Caco-2 (cell line): ENCODE data around the gene COL5A1. TPM values are rescaled to one million over a fixed set of nuclear protein-coding genes. Genes with fewer than 3 reads are reported as not detected.

Experiments
- BruUV-seq: library from RNA; stranded (reverse); fragments of 400-500 nt; replicated peaks from 2 replicates; lab custom pipeline; 2021; lab: Mats Ljungman, UMichigan
- CTCF ChIA-PET: fragments of 300-600 bp; sonication (Branson Sonifier 250); formaldehyde crosslinking; loops from one replicate; lab custom pipeline; 2022; ENCODE audit warnings: antibody characterized with exemption; lab: Charles Lee
- POLR2A ChIA-PET: fragments of 300-600 bp; sonication (Branson Sonifier 250); formaldehyde crosslinking; loops from one replicate; lab custom pipeline; 2022; ENCODE audit warnings: antibody characterized with exemption; lab: Charles Lee
- DNase-seq, 2 experiments: peaks; one replicate each; pipeline versions ENCODE4 v3.0.0 to v3.0.0-alpha.2; 2020 to 2022
- H3K27me3 ChIP-seq: replicated peaks from 2 replicates; pipeline ENCODE4 v1.6.0; 2011; ENCODE audit warnings: low read length; ENCODE audit not compliant: control insufficient read depth, insufficient read depth
- H3K36me3 ChIP-seq: 2 replicates; pipeline ENCODE4 v1.5.1; 2011; ENCODE audit warnings: low read length; ENCODE audit not compliant: control insufficient read depth, insufficient read depth
- H3K4me1 ChIP-seq: fragments of 250-450 bp; sonication (Bioruptor Pico); 2 replicates; pipeline ENCODE4 v1.5.1; 2020; ENCODE audit warnings: mild to moderate bottlenecking
- H3K4me3 ChIP-seq: 2 replicates; pipeline ENCODE4 v1.5.1; 2011; ENCODE audit warnings: low read depth, mild to moderate bottlenecking, control low read depth, low read length
- H3K9me3 ChIP-seq: fragments of 250-450 bp; sonication (Bioruptor Pico); 2 replicates; pipeline ENCODE4 v1.5.1; 2020; ENCODE audit warnings: mild to moderate bottlenecking, moderate library complexity
- H3K27ac Mint-ChIP-seq: one replicate; pipeline ENCODE4 v1.8.0; 2022; ENCODE audit warnings: mixed read lengths; ENCODE audit not compliant: unreplicated experiment
- H3K27me3 Mint-ChIP-seq: one replicate; pipeline ENCODE4 v1.8.0; 2022; ENCODE audit warnings: mixed read lengths; ENCODE audit not compliant: insufficient read depth, unreplicated experiment
- H3K36me3 Mint-ChIP-seq: one replicate; pipeline ENCODE4 v1.8.0; 2022; ENCODE audit warnings: mild to moderate bottlenecking, mixed read lengths; ENCODE audit not compliant: insufficient read depth, unreplicated experiment
- H3K4me1 Mint-ChIP-seq: one replicate; pipeline ENCODE4 v1.8.0; 2022; ENCODE audit warnings: low read depth, mixed read lengths; ENCODE audit not compliant: unreplicated experiment
- H3K4me3 Mint-ChIP-seq: one replicate; pipeline ENCODE4 v1.8.0; 2022; ENCODE audit warnings: mild to moderate bottlenecking, moderate library complexity, mixed read lengths; ENCODE audit not compliant: unreplicated experiment
- H3K9me3 Mint-ChIP-seq: one replicate; pipeline ENCODE4 v1.8.0; 2022; ENCODE audit warnings: mixed read lengths; ENCODE audit not compliant: unreplicated experiment
- CTCF ChIP-seq, 2 experiments: fragments of 200-600 bp in 1 of 2; IDR thresholded peaks; 1 replicate in 1 of 2; 2 replicates in 1 of 2; pipeline versions ENCODE4 v1.5.1 to v1.8.0; 2011 to 2022; ENCODE audit warnings: antibody characterized with exemption in 1 of 2, control low read depth in 1 of 2, inconsistent platforms in 1 of 2, low read depth in 1 of 2, low read length in 1 of 2, mild to moderate bottlenecking in 1 of 2, moderate library complexity in 1 of 2; ENCODE audit not compliant: insufficient read depth in 1 of 2, severe bottlenecking in 1 of 2, unreplicated experiment in 1 of 2
- intact Hi-C: fragments of 100-400 bp; cut with micrococcal nuclease; formaldehyde crosslinking; loops from one replicate; pipeline ENCODE4 v1.10.0; 2022; ENCODE audit not compliant: unreplicated experiment
- total RNA-seq: library from RNA; stranded (reverse); gene quantifications from 2 replicates; pipeline ENCODE4 v1.2.3, GENCODE V29; 2022

The COL5A1 gene
- total RNA-seq, 1 experiment from 2014 or later: 4.8 TPM

DNA sequence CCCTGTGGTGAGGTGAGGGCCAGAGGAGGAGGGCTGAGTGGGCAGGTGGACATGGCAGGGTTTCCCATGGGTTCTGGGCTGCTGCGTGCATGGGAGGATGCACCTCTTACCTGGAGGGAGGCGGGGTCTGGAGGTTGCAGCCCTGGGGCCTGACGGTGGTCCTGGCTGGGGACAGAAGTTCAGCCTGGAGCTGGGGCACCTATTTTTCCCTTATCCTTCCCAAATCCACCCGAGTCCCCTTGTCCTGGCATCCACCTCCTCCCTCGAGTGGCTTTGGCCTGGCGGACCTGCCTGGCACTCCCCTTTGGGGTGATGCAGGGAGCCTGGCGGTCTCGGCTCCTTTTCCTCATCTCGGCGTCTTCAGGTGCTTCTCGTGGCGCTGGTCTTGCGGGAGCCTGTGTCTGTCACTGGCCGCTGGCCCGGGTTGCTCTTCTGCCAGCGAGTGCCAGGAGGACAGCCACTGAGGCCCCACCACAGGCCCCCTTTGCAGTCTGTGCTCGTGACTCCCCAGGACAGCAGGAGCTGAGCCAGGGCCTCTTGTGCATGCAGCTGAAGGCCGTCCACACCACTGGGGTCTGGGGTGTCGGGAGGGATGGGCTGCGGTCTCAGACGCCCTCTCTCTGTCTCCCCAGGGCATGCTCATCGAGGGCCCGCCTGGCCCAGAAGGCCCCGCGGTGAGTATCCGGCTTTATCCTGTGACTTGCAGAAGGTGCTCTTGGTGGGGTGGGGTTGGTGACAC lies 96.4 kb downstream of the COL5A1 start:
- intact Hi-C loops: no loop called here
- no peak overlapping the region for H3K4me3 ChIP-seq
- POLR2A ChIA-PET: no interaction called here
- no peak overlapping the region for H3K27ac Mint-ChIP-seq
- no peaks in the 10 kb centered on the region for H3K4me1 Mint-ChIP-seq
- H3K9me3 Mint-ChIP-seq: no peaks in the 10 kb centered on the region
- no peaks in the 10 kb centered on the region for H3K9me3 ChIP-seq
- no peak for TF ChIP-seq CTCF (IDR thresholded peaks at IDR 0.05; ENCODE audit: insufficient read depth in 1 of 2, low read depth in 1 of 2, low read length in 1 of 2, severe bottlenecking in 1 of 2, unreplicated experiment in 1 of 2)
- no peak overlapping the region for H3K4me3 Mint-ChIP-seq
- peaks cover 17% of the 10 kb centered on the region for H3K27me3 Mint-ChIP-seq
- CTCF ChIA-PET: interaction anchor here (2.7 to 3.3 kb wide), 2 partner anchors 40 to 288 kb away, joined by 11 to 16 read pairs; no protein-coding TSS in a partner anchor
- BruUV-seq: no TSS peak
- H3K36me3 ChIP-seq: no peaks in the 10 kb centered on the region
- no peaks in the 10 kb centered on the region for H3K27me3 ChIP-seq
- no peaks in the 10 kb centered on the region for H3K36me3 Mint-ChIP-seq
- H3K4me1 ChIP-seq: no peaks in the 10 kb centered on the region
- DNase-seq: no peak

- H3K4me1 ChIP-seq: no peaks in the 10 kb centered on the region
- no TSS peak for BruUV-seq
- no peaks in the 10 kb centered on the region for H3K27me3 ChIP-seq
- Mint-ChIP-seq H3K9me3 (no peaks in the 10 kb centered on the region), H3K27ac (no peak overlapping the region), H3K4me1 (no peaks in the 10 kb centered on the region), H3K27me3 (peaks cover 17% of the 10 kb centered on the region), H3K4me3 (no peak overlapping the region), H3K36me3 (no peaks in the 10 kb centered on the region)
- ChIA-PET POLR2A (no interaction called here), CTCF (interaction anchor here (0.7 to 3.3 kb wide), 6 partner anchors 22 to 289 kb away, joined by 3 to 16 read pairs (median 4); no protein-coding TSS in a partner anchor)
- H3K9me3 ChIP-seq: no peaks in the 10 kb centered on the region
- peak; percentile 72 to 79 for DNase-seq
- no peak overlapping the region for H3K4me3 ChIP-seq
- no peaks in the 10 kb centered on the region for H3K36me3 ChIP-seq
- TF ChIP-seq CTCF (IDR thresholded peaks at IDR 0.05; ENCODE audit: insufficient read depth in 1 of 2, low read depth in 1 of 2, low read length in 1 of 2, severe bottlenecking in 1 of 2, unreplicated experiment in 1 of 2): peak; percentile 90 to 93
- intact Hi-C loops: loop anchor here (1.0 kb wide), 1 partner anchor 41 kb away; no protein-coding TSS in a partner anchor
Observed at GRCh38 chr9:134738869-134739659, 97.5 kb downstream of the COL5A1 start.

DNA sequence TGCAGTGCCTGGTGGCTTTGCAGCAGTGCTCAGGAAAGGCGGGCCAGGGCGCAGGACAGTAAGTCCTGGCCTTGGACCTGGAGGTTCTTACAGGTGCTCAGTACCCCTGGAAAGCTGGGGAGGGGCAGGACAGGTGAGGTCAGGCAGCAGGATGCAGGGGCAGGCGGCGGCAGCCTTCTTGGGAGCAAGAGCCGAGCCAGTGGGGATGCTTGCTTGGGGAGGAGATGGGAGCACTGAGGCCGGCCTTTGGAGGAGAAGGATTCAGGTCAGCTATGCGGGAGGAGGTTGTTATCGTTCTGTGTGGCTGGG lies 98.0 kb downstream of the COL5A1 start:
- DNase-seq: no peak
- Mint-ChIP-seq H3K9me3 (no peaks in the 10 kb centered on the region), H3K27me3 (peaks cover 17% of the 10 kb centered on the region), H3K27ac (no peak overlapping the region), H3K36me3 (no peaks in the 10 kb centered on the region), H3K4me1 (no peaks in the 10 kb centered on the region), H3K4me3 (no peak overlapping the region)
- TF ChIP-seq CTCF (IDR thresholded peaks at IDR 0.05; ENCODE audit: insufficient read depth in 1 of 2, low read depth in 1 of 2, low read length in 1 of 2, severe bottlenecking in 1 of 2, unreplicated experiment in 1 of 2): no peak
- no peaks in the 10 kb centered on the region for H3K36me3 ChIP-seq
- intact Hi-C loops: loop anchor here (1.0 kb wide), 1 partner anchor 41 kb away; no protein-coding TSS in a partner anchor
- POLR2A ChIA-PET: no interaction called here
- H3K4me1 ChIP-seq: no peaks in the 10 kb centered on the region
- H3K4me3 ChIP-seq: no peak overlapping the region
- H3K9me3 ChIP-seq: no peaks in the 10 kb centered on the region
- BruUV-seq: no TSS peak
- no peaks in the 10 kb centered on the region for H3K27me3 ChIP-seq
- CTCF ChIA-PET: interaction anchor here (1.1 to 3.3 kb wide), 4 partner anchors 42 to 290 kb away, joined by 3 to 16 read pairs (median 8); no protein-coding TSS in a partner anchor
